WTC11 (cell line): ENCODE results near the gene P4HTM. TPM values are rescaled to one million over a fixed set of nuclear protein-coding genes. Genes with fewer than 3 reads are reported as not detected.

Source experiments
- ATAC-seq: fragments of 200-7000 bp; cut with Tn5 transposase; 2 replicates; pipeline ENCODE4 v1.10.0; 2021; ENCODE audit warnings: mild to moderate bottlenecking, moderate library complexity
- Bru-seq: library from RNA; stranded (reverse); fragments of 400-500 nt; gene quantifications from one replicate; lab custom pipeline; 2021; lab: Mats Ljungman, UMichigan
- CTCF ChIA-PET: fragments of 300-600 bp; sonication (Branson Sonifier 250); formaldehyde crosslinking; loops from one replicate; lab custom pipeline; 2021; ENCODE audit warnings: antibody characterized with exemption; lab: Charles Lee
- POLR2A ChIA-PET: fragments of 350-600 bp; sonication (Branson Sonifier 250); formaldehyde crosslinking; loops from one replicate; lab custom pipeline; 2021; ENCODE audit warnings: antibody characterized with exemption; lab: Charles Lee
- DNase-seq: peaks from one replicate; pipeline ENCODE4 v3.0.0; 2021; ENCODE audit warnings: low spot score
- H3K27ac Mint-ChIP-seq: 2 replicates; pipeline ENCODE4 v1.8.0; 2021; ENCODE audit warnings: mixed read lengths
- H3K27me3 Mint-ChIP-seq: 2 replicates; pipeline ENCODE4 v1.8.0; 2021; ENCODE audit warnings: low read depth, mild to moderate bottlenecking, moderate library complexity, mixed read lengths
- H3K36me3 Mint-ChIP-seq: 2 replicates; pipeline ENCODE4 v1.8.0; 2021; ENCODE audit warnings: mixed read lengths
- H3K4me1 Mint-ChIP-seq: 2 replicates; pipeline ENCODE4 v1.8.0; 2022; ENCODE audit warnings: mixed read lengths
- H3K4me3 Mint-ChIP-seq: 2 replicates; pipeline ENCODE4 v1.8.0; 2021; ENCODE audit warnings: mild to moderate bottlenecking, moderate library complexity, mixed read lengths
- H3K9me3 Mint-ChIP-seq: 2 replicates; pipeline ENCODE4 v1.8.0; 2021; ENCODE audit warnings: mixed read lengths
- CBFB ChIP-seq: sonication (generic); formaldehyde crosslinking; IDR thresholded peaks from 2 replicates; pipeline ENCODE4 v1.8.1; 2022; ENCODE audit warnings: mild to moderate bottlenecking, low read depth, missing genetic modification reagents
- FOXJ3 ChIP-seq: sonication (generic); formaldehyde crosslinking; IDR thresholded peaks from 2 replicates; pipeline ENCODE4 v1.9.0; 2021; ENCODE audit warnings: missing genetic modification reagents, mild to moderate bottlenecking, borderline replicate concordance
- FOXP1 ChIP-seq: sonication (generic); formaldehyde crosslinking; IDR thresholded peaks from 2 replicates; pipeline ENCODE4 v1.8.0; 2022; ENCODE audit warnings: missing genetic modification reagents, mild to moderate bottlenecking, moderate library complexity, borderline replicate concordance
- GABPB1 ChIP-seq: sonication (generic); formaldehyde crosslinking; IDR thresholded peaks from 2 replicates; pipeline ENCODE4 v1.8.1; 2023; ENCODE audit warnings: mild to moderate bottlenecking, missing genetic modification reagents
- GTF2I ChIP-seq: fragments of 250-450 bp; sonication (Bioruptor Pico); conservative IDR thresholded peaks from 2 replicates; pipeline ENCODE4 v1.4.0; 2021; ENCODE audit warnings: mild to moderate bottlenecking
- IRF2 ChIP-seq: sonication (generic); formaldehyde crosslinking; IDR thresholded peaks from 2 replicates; pipeline ENCODE4 v1.8.0; 2022; ENCODE audit warnings: low read depth, missing genetic modification reagents, borderline replicate concordance
- KAT7 ChIP-seq: sonication (generic); formaldehyde crosslinking; IDR thresholded peaks from 2 replicates; pipeline ENCODE4 v1.8.1; 2023; ENCODE audit warnings: missing genetic modification reagents, mild to moderate bottlenecking, borderline replicate concordance
- NFATC4 ChIP-seq: fragments of 250-450 bp; sonication (Bioruptor Pico); IDR thresholded peaks from 2 replicates; pipeline ENCODE4 v1.9.0; 2021; ENCODE audit warnings: mild to moderate bottlenecking
- NFYB ChIP-seq: sonication (generic); formaldehyde crosslinking; conservative IDR thresholded peaks from 2 replicates; pipeline ENCODE4 v1.8.0; 2022; ENCODE audit warnings: low read depth, missing genetic modification reagents
- RELA ChIP-seq: sonication (generic); formaldehyde crosslinking; IDR thresholded peaks from 2 replicates; pipeline ENCODE4 v1.8.1; 2022; ENCODE audit warnings: missing genetic modification reagents, mild to moderate bottlenecking, borderline replicate concordance
- RORB ChIP-seq: fragments of 250-450 bp; sonication (Bioruptor Pico); IDR thresholded peaks from 2 replicates; pipeline ENCODE4 v1.9.0; 2021; ENCODE audit warnings: mild to moderate bottlenecking
- ZNF138 ChIP-seq: sonication (generic); formaldehyde crosslinking; conservative IDR thresholded peaks from 2 replicates; pipeline ENCODE4 v1.8.1; 2022; ENCODE audit warnings: mild to moderate bottlenecking, moderate library complexity, missing genetic modification reagents
- ZNF232 ChIP-seq: sonication (generic); formaldehyde crosslinking; IDR thresholded peaks from 2 replicates; pipeline ENCODE4 v1.8.0; 2022; ENCODE audit warnings: mild to moderate bottlenecking, missing genetic modification reagents
- ZNF263 ChIP-seq: sonication (generic); formaldehyde crosslinking; IDR thresholded peaks from 2 replicates; pipeline ENCODE4 v1.8.1; 2022; ENCODE audit warnings: low read depth, mild to moderate bottlenecking, moderate library complexity, missing genetic modification reagents
- long read RNA-seq, 3 experiments: library from RNA in 1 of 3; library from capped mRNA in 1 of 3; library from polyadenylated mRNA in 1 of 3; unstranded in 2 of 3; stranded (forward) in 1 of 3; transcript quantifications; one replicate each; pipeline ENCODE4 v2.0.0, GENCODE V29; 2021
- total RNA-seq: library from RNA; stranded (reverse); gene quantifications from 3 replicates; pipeline ENCODE4 v1.2.3, GENCODE V29; 2021
- TF ChIP-seq, protein P1 (sequence below): sonication (generic); formaldehyde crosslinking; IDR thresholded peaks from 2 replicates; pipeline ENCODE4 v1.8.0; 2023; ENCODE audit warnings: missing genetic modification reagents, mild to moderate bottlenecking, borderline replicate concordance
- TF ChIP-seq, protein P2 (sequence below): fragments of 200-600 bp; IDR thresholded peaks from 2 replicates; pipeline ENCODE4 v1.8.0; 2022; ENCODE audit warnings: antibody characterized with exemption
- TF ChIP-seq, protein P3 (sequence below): sonication (generic); formaldehyde crosslinking; IDR thresholded peaks from 2 replicates; pipeline ENCODE4 v1.8.0; 2022; ENCODE audit warnings: mild to moderate bottlenecking, missing genetic modification reagents
- TF ChIP-seq, protein P4 (sequence below): sonication (generic); formaldehyde crosslinking; IDR thresholded peaks from 2 replicates; pipeline ENCODE4 v1.8.1; 2023; ENCODE audit warnings: mild to moderate bottlenecking, missing genetic modification reagents, moderate library complexity
- TF ChIP-seq, protein P5 (sequence below): sonication (generic); formaldehyde crosslinking; IDR thresholded peaks from 2 replicates; pipeline ENCODE4 v1.8.0; 2022; ENCODE audit warnings: mild to moderate bottlenecking, missing genetic modification reagents
- TF ChIP-seq, protein P6 (sequence below): fragments of 250-450 bp; sonication (Bioruptor Pico); IDR thresholded peaks from 2 replicates; pipeline ENCODE4 v1.9.0; 2021; ENCODE audit warnings: mild to moderate bottlenecking

Gene P4HTM, protein sequence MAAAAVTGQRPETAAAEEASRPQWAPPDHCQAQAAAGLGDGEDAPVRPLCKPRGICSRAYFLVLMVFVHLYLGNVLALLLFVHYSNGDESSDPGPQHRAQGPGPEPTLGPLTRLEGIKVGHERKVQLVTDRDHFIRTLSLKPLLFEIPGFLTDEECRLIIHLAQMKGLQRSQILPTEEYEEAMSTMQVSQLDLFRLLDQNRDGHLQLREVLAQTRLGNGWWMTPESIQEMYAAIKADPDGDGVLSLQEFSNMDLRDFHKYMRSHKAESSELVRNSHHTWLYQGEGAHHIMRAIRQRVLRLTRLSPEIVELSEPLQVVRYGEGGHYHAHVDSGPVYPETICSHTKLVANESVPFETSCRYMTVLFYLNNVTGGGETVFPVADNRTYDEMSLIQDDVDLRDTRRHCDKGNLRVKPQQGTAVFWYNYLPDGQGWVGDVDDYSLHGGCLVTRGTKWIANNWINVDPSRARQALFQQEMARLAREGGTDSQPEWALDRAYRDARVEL
- total RNA-seq: 21.9 to 28.8 TPM (median 28.2 TPM) in 3 replicates
- percentile 69 among the genes with signal in this experiment for Bru-seq, nascent RNA
- long read RNA-seq, experiment 1, transcript P4HTM-205 (8 exons, 2,796 nt): minor isoform, 7 of 83 reads
- long read RNA-seq, experiment 1, transcript P4HTM-202 (9 exons, 2,127 nt): major isoform, 55 of 83 reads
- long read RNA-seq, experiment 1, partial matches to known transcripts: 8 of 83 reads
- long read RNA-seq, experiment 1, other reads (novel, unspliced or antisense): 9 of 83 reads
- long read RNA-seq, experiment 2, partial matches to known transcripts: 3 of 23 reads
- long read RNA-seq, experiment 2, other reads (novel, unspliced or antisense): 19 of 23 reads
- long read RNA-seq, experiment 3: 0 reads

DNA sequence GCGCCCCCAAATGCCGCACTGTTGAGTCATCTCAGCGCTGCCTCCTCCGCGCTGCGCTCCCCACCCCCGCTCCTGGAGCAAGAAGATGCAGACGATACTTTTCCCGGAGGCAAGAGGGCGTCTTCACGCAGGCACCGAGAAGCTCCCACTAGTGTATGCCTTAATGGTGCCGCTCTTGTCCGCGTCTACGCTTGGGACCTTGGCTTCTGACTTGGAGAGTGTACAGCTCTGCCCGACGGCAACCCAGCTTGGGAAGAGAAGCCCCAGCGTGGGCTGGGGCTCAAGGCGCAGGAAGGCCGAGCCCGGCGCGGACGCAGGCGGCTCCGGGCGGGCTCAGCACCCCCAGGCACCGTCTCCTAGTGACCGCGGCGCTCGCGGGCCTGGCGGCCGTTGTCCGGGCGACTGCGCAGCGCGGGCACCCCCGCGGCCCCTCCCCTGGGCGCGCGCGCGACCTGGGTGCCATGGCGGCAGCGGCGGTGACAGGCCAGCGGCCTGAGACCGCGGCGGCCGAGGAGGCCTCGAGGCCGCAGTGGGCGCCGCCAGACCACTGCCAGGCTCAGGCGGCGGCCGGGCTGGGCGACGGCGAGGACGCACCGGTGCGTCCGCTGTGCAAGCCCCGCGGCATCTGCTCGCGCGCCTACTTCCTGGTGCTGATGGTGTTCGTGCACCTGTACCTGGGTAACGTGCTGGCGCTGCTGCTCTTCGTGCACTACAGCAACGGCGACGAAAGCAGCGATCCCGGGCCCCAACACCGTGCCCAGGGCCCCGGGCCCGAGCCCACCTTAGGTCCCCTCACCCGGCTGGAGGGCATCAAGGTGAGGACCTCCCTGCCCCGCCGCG, at the start of gene P4HTM:
TSS of gene P4HTM (plus strand) at position 446 of the 840 bp plus-strand sequence. CDS start at position 462, 16 bp downstream.
- peak; percentile 84 for DNase-seq
- H3K4me3 Mint-ChIP-seq: peak within 1 kb of the TSS; percentile 89
- TF ChIP-seq GABPB1 (CRISPR knock-in tag): no peak
- TF ChIP-seq NFYB (CRISPR knock-in tag): 0 out of 2 replicates have a peak, but pooled peaks have one; percentile 3
- TF ChIP-seq, protein P1, sequence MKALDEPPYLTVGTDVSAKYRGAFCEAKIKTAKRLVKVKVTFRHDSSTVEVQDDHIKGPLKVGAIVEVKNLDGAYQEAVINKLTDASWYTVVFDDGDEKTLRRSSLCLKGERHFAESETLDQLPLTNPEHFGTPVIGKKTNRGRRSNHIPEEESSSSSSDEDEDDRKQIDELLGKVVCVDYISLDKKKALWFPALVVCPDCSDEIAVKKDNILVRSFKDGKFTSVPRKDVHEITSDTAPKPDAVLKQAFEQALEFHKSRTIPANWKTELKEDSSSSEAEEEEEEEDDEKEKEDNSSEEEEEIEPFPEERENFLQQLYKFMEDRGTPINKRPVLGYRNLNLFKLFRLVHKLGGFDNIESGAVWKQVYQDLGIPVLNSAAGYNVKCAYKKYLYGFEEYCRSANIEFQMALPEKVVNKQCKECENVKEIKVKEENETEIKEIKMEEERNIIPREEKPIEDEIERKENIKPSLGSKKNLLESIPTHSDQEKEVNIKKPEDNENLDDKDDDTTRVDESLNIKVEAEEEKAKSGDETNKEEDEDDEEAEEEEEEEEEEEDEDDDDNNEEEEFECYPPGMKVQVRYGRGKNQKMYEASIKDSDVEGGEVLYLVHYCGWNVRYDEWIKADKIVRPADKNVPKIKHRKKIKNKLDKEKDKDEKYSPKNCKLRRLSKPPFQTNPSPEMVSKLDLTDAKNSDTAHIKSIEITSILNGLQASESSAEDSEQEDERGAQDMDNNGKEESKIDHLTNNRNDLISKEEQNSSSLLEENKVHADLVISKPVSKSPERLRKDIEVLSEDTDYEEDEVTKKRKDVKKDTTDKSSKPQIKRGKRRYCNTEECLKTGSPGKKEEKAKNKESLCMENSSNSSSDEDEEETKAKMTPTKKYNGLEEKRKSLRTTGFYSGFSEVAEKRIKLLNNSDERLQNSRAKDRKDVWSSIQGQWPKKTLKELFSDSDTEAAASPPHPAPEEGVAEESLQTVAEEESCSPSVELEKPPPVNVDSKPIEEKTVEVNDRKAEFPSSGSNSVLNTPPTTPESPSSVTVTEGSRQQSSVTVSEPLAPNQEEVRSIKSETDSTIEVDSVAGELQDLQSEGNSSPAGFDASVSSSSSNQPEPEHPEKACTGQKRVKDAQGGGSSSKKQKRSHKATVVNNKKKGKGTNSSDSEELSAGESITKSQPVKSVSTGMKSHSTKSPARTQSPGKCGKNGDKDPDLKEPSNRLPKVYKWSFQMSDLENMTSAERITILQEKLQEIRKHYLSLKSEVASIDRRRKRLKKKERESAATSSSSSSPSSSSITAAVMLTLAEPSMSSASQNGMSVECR: no peak
- TF ChIP-seq CBFB (CRISPR knock-in tag): 0 out of 2 replicates have a peak, but pooled peaks have one; percentile 28
- no peak for TF ChIP-seq GTF2I (CRISPR knock-in tag)
- no peak for TF ChIP-seq NFATC4
- TF ChIP-seq KAT7 (CRISPR knock-in tag): no peak
- TF ChIP-seq, protein P2, sequence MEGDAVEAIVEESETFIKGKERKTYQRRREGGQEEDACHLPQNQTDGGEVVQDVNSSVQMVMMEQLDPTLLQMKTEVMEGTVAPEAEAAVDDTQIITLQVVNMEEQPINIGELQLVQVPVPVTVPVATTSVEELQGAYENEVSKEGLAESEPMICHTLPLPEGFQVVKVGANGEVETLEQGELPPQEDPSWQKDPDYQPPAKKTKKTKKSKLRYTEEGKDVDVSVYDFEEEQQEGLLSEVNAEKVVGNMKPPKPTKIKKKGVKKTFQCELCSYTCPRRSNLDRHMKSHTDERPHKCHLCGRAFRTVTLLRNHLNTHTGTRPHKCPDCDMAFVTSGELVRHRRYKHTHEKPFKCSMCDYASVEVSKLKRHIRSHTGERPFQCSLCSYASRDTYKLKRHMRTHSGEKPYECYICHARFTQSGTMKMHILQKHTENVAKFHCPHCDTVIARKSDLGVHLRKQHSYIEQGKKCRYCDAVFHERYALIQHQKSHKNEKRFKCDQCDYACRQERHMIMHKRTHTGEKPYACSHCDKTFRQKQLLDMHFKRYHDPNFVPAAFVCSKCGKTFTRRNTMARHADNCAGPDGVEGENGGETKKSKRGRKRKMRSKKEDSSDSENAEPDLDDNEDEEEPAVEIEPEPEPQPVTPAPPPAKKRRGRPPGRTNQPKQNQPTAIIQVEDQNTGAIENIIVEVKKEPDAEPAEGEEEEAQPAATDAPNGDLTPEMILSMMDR: no peak
- no peak for TF ChIP-seq FOXJ3 (CRISPR knock-in tag)
- TF ChIP-seq RELA (CRISPR knock-in tag): no peak
- no peak for TF ChIP-seq ZNF138 (CRISPR knock-in tag)
- TF ChIP-seq ZNF232 (CRISPR knock-in tag): no peak
- no peak for TF ChIP-seq IRF2
- TF ChIP-seq, protein P3, sequence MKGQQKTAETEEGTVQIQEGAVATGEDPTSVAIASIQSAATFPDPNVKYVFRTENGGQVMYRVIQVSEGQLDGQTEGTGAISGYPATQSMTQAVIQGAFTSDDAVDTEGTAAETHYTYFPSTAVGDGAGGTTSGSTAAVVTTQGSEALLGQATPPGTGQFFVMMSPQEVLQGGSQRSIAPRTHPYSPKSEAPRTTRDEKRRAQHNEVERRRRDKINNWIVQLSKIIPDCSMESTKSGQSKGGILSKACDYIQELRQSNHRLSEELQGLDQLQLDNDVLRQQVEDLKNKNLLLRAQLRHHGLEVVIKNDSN (CRISPR knock-in tag): no peak
- TF ChIP-seq, protein P4, sequence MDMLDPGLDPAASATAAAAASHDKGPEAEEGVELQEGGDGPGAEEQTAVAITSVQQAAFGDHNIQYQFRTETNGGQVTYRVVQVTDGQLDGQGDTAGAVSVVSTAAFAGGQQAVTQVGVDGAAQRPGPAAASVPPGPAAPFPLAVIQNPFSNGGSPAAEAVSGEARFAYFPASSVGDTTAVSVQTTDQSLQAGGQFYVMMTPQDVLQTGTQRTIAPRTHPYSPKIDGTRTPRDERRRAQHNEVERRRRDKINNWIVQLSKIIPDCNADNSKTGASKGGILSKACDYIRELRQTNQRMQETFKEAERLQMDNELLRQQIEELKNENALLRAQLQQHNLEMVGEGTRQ (CRISPR knock-in tag): no peak
- TF ChIP-seq, protein P5, sequence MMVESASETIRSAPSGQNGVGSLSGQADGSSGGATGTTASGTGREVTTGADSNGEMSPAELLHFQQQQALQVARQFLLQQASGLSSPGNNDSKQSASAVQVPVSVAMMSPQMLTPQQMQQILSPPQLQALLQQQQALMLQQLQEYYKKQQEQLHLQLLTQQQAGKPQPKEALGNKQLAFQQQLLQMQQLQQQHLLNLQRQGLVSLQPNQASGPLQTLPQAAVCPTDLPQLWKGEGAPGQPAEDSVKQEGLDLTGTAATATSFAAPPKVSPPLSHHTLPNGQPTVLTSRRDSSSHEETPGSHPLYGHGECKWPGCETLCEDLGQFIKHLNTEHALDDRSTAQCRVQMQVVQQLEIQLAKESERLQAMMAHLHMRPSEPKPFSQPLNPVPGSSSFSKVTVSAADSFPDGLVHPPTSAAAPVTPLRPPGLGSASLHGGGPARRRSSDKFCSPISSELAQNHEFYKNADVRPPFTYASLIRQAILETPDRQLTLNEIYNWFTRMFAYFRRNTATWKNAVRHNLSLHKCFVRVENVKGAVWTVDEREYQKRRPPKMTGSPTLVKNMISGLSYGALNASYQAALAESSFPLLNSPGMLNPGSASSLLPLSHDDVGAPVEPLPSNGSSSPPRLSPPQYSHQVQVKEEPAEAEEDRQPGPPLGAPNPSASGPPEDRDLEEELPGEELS (CRISPR knock-in tag): peak; percentile 55; the same call in 1 of the 2 replicates
- TF ChIP-seq FOXP1: no peak; the same call in 1 of the 2 replicates
- TF ChIP-seq ZNF263 (CRISPR knock-in tag): no peak
- TF ChIP-seq RORB (CRISPR knock-in tag): no peak
- TF ChIP-seq, protein P6, sequence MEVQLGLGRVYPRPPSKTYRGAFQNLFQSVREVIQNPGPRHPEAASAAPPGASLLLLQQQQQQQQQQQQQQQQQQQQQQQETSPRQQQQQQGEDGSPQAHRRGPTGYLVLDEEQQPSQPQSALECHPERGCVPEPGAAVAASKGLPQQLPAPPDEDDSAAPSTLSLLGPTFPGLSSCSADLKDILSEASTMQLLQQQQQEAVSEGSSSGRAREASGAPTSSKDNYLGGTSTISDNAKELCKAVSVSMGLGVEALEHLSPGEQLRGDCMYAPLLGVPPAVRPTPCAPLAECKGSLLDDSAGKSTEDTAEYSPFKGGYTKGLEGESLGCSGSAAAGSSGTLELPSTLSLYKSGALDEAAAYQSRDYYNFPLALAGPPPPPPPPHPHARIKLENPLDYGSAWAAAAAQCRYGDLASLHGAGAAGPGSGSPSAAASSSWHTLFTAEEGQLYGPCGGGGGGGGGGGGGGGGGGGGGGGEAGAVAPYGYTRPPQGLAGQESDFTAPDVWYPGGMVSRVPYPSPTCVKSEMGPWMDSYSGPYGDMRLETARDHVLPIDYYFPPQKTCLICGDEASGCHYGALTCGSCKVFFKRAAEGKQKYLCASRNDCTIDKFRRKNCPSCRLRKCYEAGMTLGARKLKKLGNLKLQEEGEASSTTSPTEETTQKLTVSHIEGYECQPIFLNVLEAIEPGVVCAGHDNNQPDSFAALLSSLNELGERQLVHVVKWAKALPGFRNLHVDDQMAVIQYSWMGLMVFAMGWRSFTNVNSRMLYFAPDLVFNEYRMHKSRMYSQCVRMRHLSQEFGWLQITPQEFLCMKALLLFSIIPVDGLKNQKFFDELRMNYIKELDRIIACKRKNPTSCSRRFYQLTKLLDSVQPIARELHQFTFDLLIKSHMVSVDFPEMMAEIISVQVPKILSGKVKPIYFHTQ (CRISPR knock-in tag): no peak

More for the DNA sequence above, at the start of gene P4HTM:
- CTCF ChIA-PET: interaction anchor here (1.0 to 7.6 kb wide), 7 partner anchors 9 to 304 kb away, joined by 3 to 107 read pairs (median 38); partner anchors contain the start of genes DALRD3, NCKIPSD, NDUFAF3 and QRICH1
- peak; percentile 74 for ATAC-seq
- H3K9me3 Mint-ChIP-seq: no peaks in the 10 kb centered on the region
- H3K4me1 Mint-ChIP-seq: peaks cover 23% of the 10 kb centered on the region
- peaks cover under 1% of the 10 kb centered on the region; the same call in 1 of the 2 replicates for H3K36me3 Mint-ChIP-seq
- H3K27ac Mint-ChIP-seq: peak within 1 kb of the TSS; percentile 92
- no peaks in the 10 kb centered on the region for H3K27me3 Mint-ChIP-seq
- POLR2A ChIA-PET: interaction anchor here (0.7 to 4.5 kb wide), 6 partner anchors 17 to 149 kb away, joined by 3 to 61 read pairs (median 8); partner anchors contain the start of genes DALRD3, NDUFAF3, QRICH1 and WDR6
